Mesenteric fat pad (tissue), 1 donor: ENCODE data around the gene ABCB9. TPM values are rescaled to one million over a fixed set of nuclear protein-coding genes. Genes with fewer than 3 reads are reported as not detected.

Experiments used
- DNase-seq: peaks from one replicate; pipeline ENCODE4 v3.0.0-alpha.2; 2020; ENCODE audit warnings: low spot score
- total RNA-seq: library from RNA; stranded (reverse); fragmentation: NEBNext Ultra II Directional; extraction: Animal tissue kit (Norgen Biotek cat#: 25700); gene quantifications from one replicate; pipeline ENCODE4 v1.2.1, GENCODE V29; 2021
- donor health status: DM: yes; HTN: yes; CAD: no.

The ABCB9 gene
- total RNA-seq, 1 donor from 2014 or later, result 2.2 TPM

- DNase-seq, result no peak
Observed at GRCh38 chr12:122982963-122983788, 16.9 kb upstream of the ABCB9 start.

GRCh38 chr12:122982477-122982815, 16.2 kb upstream of the ABCB9 start:
- no peak for DNase-seq

GRCh38 chr12:122981587-122982476, 15.6 kb upstream of the ABCB9 start:
- no peak for DNase-seq

- DNase-seq, result no peak
Observed at GRCh38 chr12:122981036-122981471, 14.8 kb upstream of the ABCB9 start.

- no peak for DNase-seq
Observed at GRCh38 chr12:122980183-122981035, 14.1 kb upstream of the ABCB9 start, which contains the start of gene ARL6IP4. TSS of gene ARL6IP4 (plus strand) at chr12:122980681. CDS start at chr12:122981140, 459 bp downstream.

- no peak for DNase-seq
Observed at GRCh38 chr12:122979908-122980182, 13.6 kb upstream of the ABCB9 start.

GRCh38 chr12:122979001-122979907, 13.0 kb upstream of the ABCB9 start:
- no peak for DNase-seq

- DNase-seq, result no peak
Observed at GRCh38 chr12:122978507-122978955, 12.3 kb upstream of the ABCB9 start.

- no peak for DNase-seq
Observed at GRCh38 chr12:122977655-122978392, 11.6 kb upstream of the ABCB9 start.

GRCh38 chr12:122977153-122977552, 10.9 kb upstream of the ABCB9 start:
- DNase-seq, result no peak

GRCh38 chr12:122976648-122976975, 10.3 kb upstream of the ABCB9 start:
- no peak for DNase-seq

- no peak for DNase-seq
Observed at GRCh38 chr12:122975790-122976647, 9.8 kb upstream of the ABCB9 start.

GRCh38 chr12:122974892-122975789, 8.9 kb upstream of the ABCB9 start, which contains the start of gene OGFOD2:
TSS of gene OGFOD2 (plus strand) at chr12:122975244. CDS start at chr12:122975252, 8 bp downstream.
- DNase-seq, result peak; percentile 97

- peak; percentile 99 for DNase-seq
Observed at GRCh38 chr12:122974274-122974891, 8.1 kb upstream of the ABCB9 start.

GRCh38 chr12:122969676-122970075, 3.4 kb upstream of the ABCB9 start:
- DNase-seq, result no peak

GRCh38 chr12:122968104-122968503, 1.8 kb upstream of the ABCB9 start:
- DNase-seq, result no peak
